Uterus (tissue), 4 donors: ENCODE data around the gene LAMB2. TPM values are rescaled to one million over a fixed set of nuclear protein-coding genes. Genes with fewer than 3 reads are reported as not detected.

Source experiments
- DNase-seq, 2 donors: peaks; one replicate each; pipeline ENCODE4 v3.0.0-alpha.2; 2019 to 2020
- H3K27ac ChIP-seq, 2 donors: fragments of 200-600 bp; sonication (generic); 1 replicate in 1 of 2; 2 replicates in 1 of 2; pipeline ENCODE4 v1.5.1; 2016 to 2018
- H3K27me3 ChIP-seq, 2 donors: fragments of 200-600 bp; sonication (generic); one replicate each; pipeline ENCODE4 v1.5.1; 2018 to 2019; ENCODE audit warnings: control low read depth in 1 of 2
- H3K36me3 ChIP-seq, 2 donors: fragments of 200-600 bp; sonication (generic); one replicate each; pipeline ENCODE4 v1.5.1; 2019; ENCODE audit warnings: control low read depth in 1 of 2
- H3K4me1 ChIP-seq, 2 donors: fragments of 200-600 bp; sonication (generic); one replicate each; pipeline ENCODE4 v1.5.1; 2018 to 2019; ENCODE audit warnings: control low read depth in 1 of 2
- H3K4me3 ChIP-seq, 2 donors: fragments of 200-600 bp; sonication (generic); 1 replicate in 1 of 2; 2 replicates in 1 of 2; pipeline ENCODE4 v1.5.1; 2018 to 2019; ENCODE audit warnings: mild to moderate bottlenecking in 1 of 2
- H3K9me3 ChIP-seq, 2 donors: fragments of 200-600 bp; sonication (generic); one replicate each; pipeline ENCODE4 v1.5.1; 2019; ENCODE audit warnings: control low read depth in 1 of 2
- CTCF ChIP-seq, 4 experiments: fragments of 200-600 bp in 2 of 4; fragments of 450-650 bp in 2 of 4; sonication (generic) in 2 of 4; IDR thresholded peaks; one replicate each; pipeline ENCODE4 v1.5.1; 2016 to 2019; ENCODE audit warnings: antibody characterized with exemption in 4 of 4, mild to moderate bottlenecking in 2 of 4, moderate library complexity in 1 of 4
- POLR2A ChIP-seq, 2 donors: fragments of 450-650 bp; IDR thresholded peaks; one replicate each; pipeline ENCODE4 v1.6.1; 2016; ENCODE audit warnings: antibody characterized with exemption in 2 of 2, mild to moderate bottlenecking in 1 of 2, moderate library complexity in 1 of 2
- intact Hi-C: fragments of 100-400 bp; cut with DNase I; formaldehyde crosslinking; loops from one replicate; pipeline ENCODE4 v1.15.1; 2023; ENCODE audit warnings: low total_unique reads
- total RNA-seq, 4 donors: library from RNA; depleted of rRNA in 3 of 4; stranded (reverse); fragments of >200 nt in 3 of 4; gene quantifications; one replicate each; pipeline versions ENCODE4 v1.1.0 to v1.2.4, GENCODE V29; 2014 to 2023
- donor health status: DM: yes; HTN: yes; CAD: no.

The LAMB2 gene
- total RNA-seq, 4 donors from 2014 or later: 387 to 604 (median 509) TPM

GRCh38 chr3:49124991-49125670 lies 7.7 kb downstream of the LAMB2 start:
- no peak overlapping the region for H3K4me3 ChIP-seq
- no peaks in the 10 kb centered on the region for H3K4me1 ChIP-seq
- H3K27ac ChIP-seq: no peak overlapping the region
- DNase-seq: no peak
- intact Hi-C loops: no loop called here
- TF ChIP-seq CTCF (IDR thresholded peaks at IDR 0.05): no peak
- TF ChIP-seq POLR2A (IDR thresholded peaks at IDR 0.05): no peak
- no peaks in the 10 kb centered on the region for H3K36me3 ChIP-seq
- H3K27me3 ChIP-seq: no peaks in the 10 kb centered on the region
- H3K9me3 ChIP-seq: no peaks in the 10 kb centered on the region

- intact Hi-C loops: no loop called here
- no peaks in the 10 kb centered on the region for H3K9me3 ChIP-seq
- H3K36me3 ChIP-seq: no peaks in the 10 kb centered on the region
- DNase-seq: no peak
- H3K4me1 ChIP-seq: peaks cover 0 to 7% of the 10 kb centered on the region in 2 donors
- H3K4me3 ChIP-seq: no peak overlapping the region
- no peaks in the 10 kb centered on the region for H3K27me3 ChIP-seq
- TF ChIP-seq CTCF (IDR thresholded peaks at IDR 0.05) (no peak), POLR2A (IDR thresholded peaks at IDR 0.05) (no peak)
- H3K27ac ChIP-seq: no peak overlapping the region
Measured at GRCh38 chr3:49124203-49124602, 8.6 kb downstream of the LAMB2 start.

DNA sequence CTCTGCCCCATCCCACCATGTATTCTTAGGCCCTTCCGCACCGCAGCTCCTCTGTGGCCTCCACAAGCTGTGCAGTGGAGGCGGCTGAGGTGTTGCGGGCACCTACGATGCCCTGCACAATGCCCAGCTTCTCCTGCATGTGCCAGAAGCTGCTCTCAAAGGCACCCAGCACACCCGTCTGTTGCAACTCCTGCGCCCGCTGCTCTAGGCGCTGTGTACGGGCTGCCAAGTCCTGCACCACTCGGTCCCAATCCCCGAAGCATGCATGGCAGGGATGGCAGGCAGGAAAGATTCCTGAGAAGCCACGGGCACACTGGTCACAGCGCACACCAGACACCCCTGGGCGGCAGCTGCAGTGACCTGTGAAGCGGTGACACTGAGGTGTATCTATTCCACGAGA lies 9.2 kb downstream of the LAMB2 start:
- Histone ChIP-seq H3K27me3 (no peaks in the 10 kb centered on the region), H3K9me3 (no peaks in the 10 kb centered on the region), H3K4me1 (peaks cover 0 to 12% of the 10 kb centered on the region in 2 donors), H3K4me3 (no peak overlapping the region), H3K36me3 (no peaks in the 10 kb centered on the region), H3K27ac (no peak overlapping the region)
- DNase-seq: no peak
- intact Hi-C loops: no loop called here
- TF ChIP-seq CTCF (IDR thresholded peaks at IDR 0.05) (no peak), POLR2A (IDR thresholded peaks at IDR 0.05) (no peak)

DNA sequence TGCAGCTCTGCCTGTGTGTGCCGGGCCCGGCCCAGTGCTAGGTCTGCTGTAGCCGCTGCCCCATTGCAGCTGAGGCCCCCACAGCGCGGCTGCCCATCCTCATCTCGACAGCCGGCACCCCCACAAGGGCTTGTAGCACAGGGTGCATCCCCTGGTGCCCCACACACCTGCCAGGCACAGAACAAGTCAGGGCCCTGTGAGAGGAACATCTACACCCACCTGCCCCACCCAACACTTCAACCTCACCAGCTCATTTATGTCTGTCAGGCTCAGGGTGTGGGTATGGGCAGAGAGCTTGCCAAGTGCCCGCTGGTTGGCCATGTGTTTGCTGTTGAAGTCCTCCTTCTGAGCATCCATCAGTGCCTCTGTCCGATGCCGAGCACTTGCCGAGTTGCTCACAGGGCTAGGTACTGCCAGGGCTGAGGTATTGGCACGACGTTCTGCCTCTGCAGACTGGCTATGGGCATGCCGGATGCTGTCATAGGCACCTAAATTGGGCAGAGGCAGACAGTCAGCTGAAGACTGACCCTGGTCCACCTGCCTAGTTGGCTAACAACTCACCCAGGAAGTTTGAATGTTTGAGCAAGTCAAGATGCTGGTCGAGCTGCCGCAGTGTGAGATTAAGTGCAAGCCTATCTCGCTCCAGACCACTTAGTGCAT lies 9.8 kb downstream of the LAMB2 start:
- H3K27me3 ChIP-seq: no peaks in the 10 kb centered on the region
- DNase-seq: no peak
- peaks cover 0 to 12% of the 10 kb centered on the region in 2 donors for H3K4me1 ChIP-seq
- no peaks in the 10 kb centered on the region for H3K36me3 ChIP-seq
- intact Hi-C loops: no loop called here
- no peak for TF ChIP-seq CTCF (IDR thresholded peaks at IDR 0.05)
- TF ChIP-seq POLR2A (IDR thresholded peaks at IDR 0.05): no peak
- no peak overlapping the region for H3K4me3 ChIP-seq
- H3K27ac ChIP-seq: no peak overlapping the region
- H3K9me3 ChIP-seq: no peaks in the 10 kb centered on the region

- DNase-seq: no peak
- H3K36me3 ChIP-seq: no peaks in the 10 kb centered on the region
- H3K4me3 ChIP-seq: no peak overlapping the region
- H3K27me3 ChIP-seq: no peaks in the 10 kb centered on the region
- peaks cover 0 to 12% of the 10 kb centered on the region in 2 donors for H3K4me1 ChIP-seq
- H3K9me3 ChIP-seq: no peaks in the 10 kb centered on the region
- intact Hi-C loops: no loop called here
- H3K27ac ChIP-seq: no peak overlapping the region
- TF ChIP-seq CTCF (IDR thresholded peaks at IDR 0.05) (no peak), POLR2A (IDR thresholded peaks at IDR 0.05) (no peak)
Measured at GRCh38 chr3:49122451-49122850, 10.4 kb downstream of the LAMB2 start.
